Neuron (in vitro differentiated cells): ENCODE measurements around the gene EZR.
"Not testable (repeated sequence)": the region's sequence is repeated elsewhere in the genome, so short reads cannot be mapped to it uniquely, and the experiment has no call there.

ENCODE experiments used
- H2AFZ ChIP-seq: one replicate; pipeline ENCODE4 v1.6.1; 2013; ENCODE audit warnings: low read depth, mild to moderate bottlenecking, inconsistent platforms, low read length, moderate library complexity
- H3K27me3 ChIP-seq: one replicate; pipeline ENCODE4 v1.6.1; 2013; ENCODE audit warnings: low read length; ENCODE audit not compliant: insufficient read depth
- H3K36me3 ChIP-seq: one replicate; pipeline ENCODE4 v1.6.1; 2013; ENCODE audit warnings: low read length; ENCODE audit not compliant: insufficient read depth
- H3K4me1 ChIP-seq: one replicate; pipeline ENCODE4 v1.6.1; 2013; ENCODE audit warnings: low read length; ENCODE audit not compliant: insufficient read depth
- H3K4me3 ChIP-seq: 2 replicates; pipeline ENCODE4 v1.5.1; 2013; ENCODE audit warnings: mild to moderate bottlenecking, low read length, moderate library complexity
- H3K9me3 ChIP-seq: one replicate; pipeline ENCODE4 v1.6.1; 2013; ENCODE audit warnings: low read length

Gene EZR

GRCh38 chr6:158836625-158837311 lies 17.6 kb upstream of the EZR start:
- Histone ChIP-seq H2AFZ (no peak overlapping the region), H3K36me3 (no peaks in the 10 kb centered on the region), H3K4me1 (no peaks in the 10 kb centered on the region), H3K4me3 (no peak overlapping the region), H3K27me3 (peaks cover 2% of the 10 kb centered on the region), H3K9me3 (peaks cover 4% of the 10 kb centered on the region)

- H2AFZ ChIP-seq: no peak overlapping the region
- H3K27me3 ChIP-seq: peaks cover 2% of the 10 kb centered on the region
- no peaks in the 10 kb centered on the region for H3K36me3 ChIP-seq
- H3K4me3 ChIP-seq: no peak overlapping the region
- H3K4me1 ChIP-seq: no peaks in the 10 kb centered on the region
- peaks cover 4% of the 10 kb centered on the region for H3K9me3 ChIP-seq
Observed at GRCh38 chr6:158835616-158836221, 16.6 kb upstream of the EZR start.

- Histone ChIP-seq H3K4me1 (no peaks in the 10 kb centered on the region), H2AFZ (no peak overlapping the region), H3K27me3 (peaks cover 2% of the 10 kb centered on the region), H3K9me3 (peaks cover 4% of the 10 kb centered on the region), H3K36me3 (no peaks in the 10 kb centered on the region), H3K4me3 (no peak overlapping the region)
Observed at GRCh38 chr6:158834675-158835385, 15.7 kb upstream of the EZR start.

GRCh38 chr6:158832807-158833206 lies 13.6 kb upstream of the EZR start:
- not testable (repeated sequence) for H3K4me3 ChIP-seq, H3K36me3 ChIP-seq, H3K9me3 ChIP-seq, H2AFZ ChIP-seq, H3K4me1 ChIP-seq, H3K27me3 ChIP-seq

GRCh38 chr6:158832026-158832425 lies 12.9 kb upstream of the EZR start:
- Histone ChIP-seq H2AFZ (no peak overlapping the region), H3K4me3 (no peak overlapping the region), H3K27me3 (peaks cover 2% of the 10 kb centered on the region), H3K4me1 (no peaks in the 10 kb centered on the region), H3K36me3 (no peaks in the 10 kb centered on the region), H3K9me3 (peaks cover 3% of the 10 kb centered on the region)

GRCh38 chr6:158831571-158831970 lies 12.4 kb upstream of the EZR start:
- Histone ChIP-seq H3K4me1 (no peaks in the 10 kb centered on the region), H2AFZ (no peak overlapping the region), H3K9me3 (no peaks in the 10 kb centered on the region), H3K4me3 (no peak overlapping the region), H3K36me3 (no peaks in the 10 kb centered on the region), H3K27me3 (no peaks in the 10 kb centered on the region)

- Histone ChIP-seq H3K4me3 (no peak overlapping the region), H3K27me3 (no peaks in the 10 kb centered on the region), H3K4me1 (no peaks in the 10 kb centered on the region), H3K9me3 (no peaks in the 10 kb centered on the region), H3K36me3 (no peaks in the 10 kb centered on the region), H2AFZ (no peak overlapping the region)
Observed at GRCh38 chr6:158830736-158831135, 11.6 kb upstream of the EZR start.

- H2AFZ ChIP-seq: no peak overlapping the region
- H3K4me3 ChIP-seq: no peak overlapping the region
- H3K9me3 ChIP-seq: no peaks in the 10 kb centered on the region
- no peaks in the 10 kb centered on the region for H3K36me3 ChIP-seq
- no peaks in the 10 kb centered on the region for H3K27me3 ChIP-seq
- H3K4me1 ChIP-seq: no peaks in the 10 kb centered on the region
Observed at GRCh38 chr6:158828807-158829206, 9.6 kb upstream of the EZR start.

- Histone ChIP-seq H2AFZ (no peak overlapping the region), H3K4me1 (no peaks in the 10 kb centered on the region), H3K9me3 (no peaks in the 10 kb centered on the region), H3K4me3 (no peak overlapping the region), H3K27me3 (no peaks in the 10 kb centered on the region), H3K36me3 (no peaks in the 10 kb centered on the region)
Observed at GRCh38 chr6:158826819-158827501, 7.8 kb upstream of the EZR start.

- H3K36me3 ChIP-seq: no peaks in the 10 kb centered on the region
- H3K4me1 ChIP-seq: no peaks in the 10 kb centered on the region
- no peaks in the 10 kb centered on the region for H3K9me3 ChIP-seq
- H3K27me3 ChIP-seq: no peaks in the 10 kb centered on the region
- H2AFZ ChIP-seq: no peak overlapping the region
- H3K4me3 ChIP-seq: no peak overlapping the region
Observed at GRCh38 chr6:158825951-158826306, 6.8 kb upstream of the EZR start.

- H3K4me1 ChIP-seq: no peaks in the 10 kb centered on the region
- no peaks in the 10 kb centered on the region for H3K27me3 ChIP-seq
- H3K9me3 ChIP-seq: no peaks in the 10 kb centered on the region
Observed at GRCh38 chr6:158825038-158825950, 6.1 kb upstream of the EZR start.

GRCh38 chr6:158823616-158824015 lies 4.4 kb upstream of the EZR start:
- H3K4me1 ChIP-seq, H3K27me3 ChIP-seq, H3K9me3 ChIP-seq, H3K36me3 ChIP-seq, H3K4me3 ChIP-seq, H2AFZ ChIP-seq: not testable (repeated sequence)

More at GRCh38 chr6:158825038-158825950, 6.1 kb upstream of the EZR start:
- Histone ChIP-seq H3K36me3 (no peaks in the 10 kb centered on the region), H3K4me3 (no peak overlapping the region), H2AFZ (no peak overlapping the region)
